Erythroblast (primary cell): ENCODE data around the gene KRTAP10-11.

Source experiments
- GATA1 ChIP-seq: IDR thresholded peaks from 2 replicates; pipeline ENCODE4 v1.6.1; 2011; ENCODE audit warnings: low read depth, mild to moderate bottlenecking, control low read depth, low read length, moderate library complexity
- POLR2A ChIP-seq: IDR thresholded peaks from 2 replicates; pipeline ENCODE4 v1.6.1; 2011; ENCODE audit warnings: mild to moderate bottlenecking, low read length

DNA sequence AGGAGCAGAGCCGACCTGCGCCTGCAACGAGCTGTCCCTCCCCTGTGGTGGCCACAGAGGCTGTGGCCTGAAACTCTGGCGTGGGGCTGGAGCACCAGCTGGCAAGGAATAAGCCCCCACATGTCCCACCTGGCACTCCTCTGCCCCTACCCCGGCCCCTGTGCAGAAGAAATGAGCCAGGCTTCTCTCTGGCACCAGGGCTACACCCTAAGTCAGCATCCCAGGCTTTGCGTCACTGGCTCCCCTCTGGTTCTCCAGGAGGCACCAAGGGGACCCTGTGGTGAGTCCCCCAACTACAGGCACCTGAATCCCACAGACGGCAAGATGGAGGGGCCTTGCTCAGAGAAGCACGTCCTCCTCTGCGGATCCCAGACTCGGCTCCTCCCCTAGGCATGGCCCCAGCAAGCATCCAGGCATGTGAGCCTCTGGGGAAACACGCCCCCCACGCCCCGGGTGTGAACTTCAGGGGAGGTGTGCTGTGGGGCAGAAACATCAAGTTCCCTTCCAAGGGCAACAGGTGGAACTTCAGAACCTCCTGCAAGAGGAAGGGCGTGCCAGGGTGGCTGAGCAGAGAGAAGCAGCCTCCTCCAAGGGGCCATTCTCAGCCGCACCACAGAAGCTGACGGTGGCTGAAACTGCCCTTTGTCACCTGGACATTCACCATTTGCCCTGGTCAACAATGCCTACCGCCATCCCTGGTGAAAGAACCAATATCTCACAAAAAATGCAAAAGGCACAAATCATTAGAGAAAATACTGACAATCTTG lies 42.9 kb upstream of the KRTAP10-11 start:
- TF ChIP-seq POLR2A, result no peak
- TF ChIP-seq GATA1, result no peak
